Lower lobe of right lung (tissue), 2 donors: ENCODE data around the gene OR51A2. TPM values are rescaled to one million over a fixed set of nuclear protein-coding genes. Genes with fewer than 3 reads are reported as not detected.

ENCODE experiments used
- ATAC-seq, 2 donors: fragments of 200-7000 bp; cut with Tn5 transposase; one replicate each; pipeline ENCODE4 v1.9.1; 2020 to 2022; ENCODE audit warnings: mild to moderate bottlenecking in 2 of 2, moderate library complexity in 2 of 2
- DNase-seq: peaks from one replicate; pipeline ENCODE4 v3.0.0-alpha.2; 2020
- H3K27ac ChIP-seq: fragments of 200-600 bp; one replicate; pipeline ENCODE4 v1.8.0; 2022
- H3K27me3 ChIP-seq: fragments of 200-600 bp; one replicate; pipeline ENCODE4 v1.8.0; 2022; ENCODE audit warnings: low read depth
- H3K36me3 ChIP-seq: fragments of 200-600 bp; one replicate; pipeline ENCODE4 v1.8.0; 2022; ENCODE audit warnings: mild to moderate bottlenecking
- H3K4me1 ChIP-seq: fragments of 200-600 bp; one replicate; pipeline ENCODE4 v1.8.0; 2022
- H3K4me3 ChIP-seq: fragments of 200-600 bp; one replicate; pipeline ENCODE4 v1.8.0; 2022; ENCODE audit warnings: mild to moderate bottlenecking
- H3K9me3 ChIP-seq: fragments of 200-600 bp; one replicate; pipeline ENCODE4 v1.8.0; 2022
- CTCF ChIP-seq: fragments of 200-600 bp; IDR thresholded peaks from one replicate; pipeline ENCODE4 v1.8.0; 2022; ENCODE audit warnings: antibody characterized with exemption, mild to moderate bottlenecking
- intact Hi-C: fragments of 100-400 bp; cut with DNase I; formaldehyde crosslinking; loops from one replicate; pipeline ENCODE4 v1.11.0; 2022
- total RNA-seq: library from RNA; stranded (reverse); fragmentation: NEBNext Ultra II Directional; extraction: Animal tissue kit (Norgen Biotek cat#: 25700); gene quantifications from one replicate; pipeline ENCODE4 v1.2.1, GENCODE V29; 2021
- donor health status: DM: no; HTN: yes; CAD: no; lungs with severe emphysema.

Gene OR51A2
- total RNA-seq, 1 donor from 2014 or later = not detected

GRCh38 chr11:4947505-4947904, 8.0 kb downstream of the OR51A2 start, which contains the start of gene OR51A4:
TSS of gene OR51A4 (minus strand) at chr11:4947605. CDS start at chr11:4947100, 505 bp downstream.
- ATAC-seq = no peak

DNA sequence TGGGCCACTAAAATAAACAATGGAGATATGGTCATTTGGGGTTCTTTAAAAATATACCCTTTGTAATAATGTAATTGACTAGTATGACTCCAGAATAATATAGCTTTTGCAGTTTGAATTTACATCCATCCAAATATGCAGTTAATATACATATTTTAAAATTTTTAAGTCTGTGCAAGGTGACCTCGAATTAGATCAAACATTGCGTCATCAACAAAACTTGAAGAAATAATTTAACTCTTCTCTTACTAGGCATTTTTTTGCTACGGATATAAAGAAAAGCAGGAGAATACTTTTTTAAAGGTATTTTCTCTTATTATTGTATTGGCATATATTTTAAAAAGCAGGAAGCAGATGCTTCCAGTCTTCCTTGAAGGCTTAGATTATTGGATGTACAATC, 18.8 kb downstream of the OR51A2 start:
- intact Hi-C loops = no loop called here
- ATAC-seq (no peak), DNase-seq (no peak)
- TF ChIP-seq CTCF = no peak
- H3K36me3 ChIP-seq = no peaks in the 10 kb centered on the region
- H3K4me1 ChIP-seq = no peaks in the 10 kb centered on the region
- no peak overlapping the region for H3K4me3 ChIP-seq
- no peaks in the 10 kb centered on the region for H3K9me3 ChIP-seq
- H3K27me3 ChIP-seq = no peaks in the 10 kb centered on the region
- H3K27ac ChIP-seq = no peak overlapping the region

More at GRCh38 chr11:4947505-4947904, 8.0 kb downstream of the OR51A2 start, which contains the start of gene OR51A4:
- Histone ChIP-seq H3K4me3 (no peak within 1 kb of the TSS), H3K9me3 (no peaks in the 10 kb centered on the region), H3K36me3 (no peaks in the 10 kb centered on the region), H3K27me3 (no peaks in the 10 kb centered on the region), H3K27ac (no peak within 1 kb of the TSS), H3K4me1 (no peaks in the 10 kb centered on the region)
- intact Hi-C loops = no loop called here
- no peak for TF ChIP-seq CTCF
- DNase-seq = no peak

GRCh38 chr11:4932751-4933150, 22.8 kb downstream of the OR51A2 start:
- no peak for ATAC-seq
- Histone ChIP-seq H3K4me3 (no peak overlapping the region), H3K27ac (no peak overlapping the region), H3K9me3 (no peaks in the 10 kb centered on the region), H3K4me1 (no peaks in the 10 kb centered on the region), H3K36me3 (no peaks in the 10 kb centered on the region), H3K27me3 (no peaks in the 10 kb centered on the region)
- no peak for DNase-seq
- intact Hi-C loops = no loop called here
- no peak for TF ChIP-seq CTCF

DNA sequence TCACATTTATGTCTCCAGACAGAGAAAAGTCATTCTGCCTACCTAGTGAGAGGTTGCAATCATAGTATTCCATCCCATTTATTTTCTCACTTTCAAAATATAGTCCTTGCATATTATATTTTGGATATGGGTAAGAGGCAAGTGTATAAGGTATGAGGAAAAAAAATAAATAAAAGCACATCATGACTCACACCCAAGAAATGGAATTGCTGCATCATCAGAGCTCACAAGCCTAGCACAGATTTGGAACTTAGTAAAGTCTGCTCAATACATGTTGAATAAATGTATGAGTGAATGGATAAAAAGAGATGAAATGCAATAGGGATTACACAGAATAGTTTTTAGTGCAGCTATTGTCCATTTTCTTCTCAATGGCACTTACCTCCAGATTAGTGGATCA, 28.9 kb downstream of the OR51A2 start:
- no peak for TF ChIP-seq CTCF
- H3K9me3 ChIP-seq = no peaks in the 10 kb centered on the region
- intact Hi-C loops = no loop called here
- no peaks in the 10 kb centered on the region for H3K36me3 ChIP-seq
- DNase-seq = no peak
- ATAC-seq = no peak
- no peak overlapping the region for H3K27ac ChIP-seq
- no peak overlapping the region for H3K4me3 ChIP-seq
- H3K27me3 ChIP-seq = no peaks in the 10 kb centered on the region
- no peaks in the 10 kb centered on the region for H3K4me1 ChIP-seq

DNA sequence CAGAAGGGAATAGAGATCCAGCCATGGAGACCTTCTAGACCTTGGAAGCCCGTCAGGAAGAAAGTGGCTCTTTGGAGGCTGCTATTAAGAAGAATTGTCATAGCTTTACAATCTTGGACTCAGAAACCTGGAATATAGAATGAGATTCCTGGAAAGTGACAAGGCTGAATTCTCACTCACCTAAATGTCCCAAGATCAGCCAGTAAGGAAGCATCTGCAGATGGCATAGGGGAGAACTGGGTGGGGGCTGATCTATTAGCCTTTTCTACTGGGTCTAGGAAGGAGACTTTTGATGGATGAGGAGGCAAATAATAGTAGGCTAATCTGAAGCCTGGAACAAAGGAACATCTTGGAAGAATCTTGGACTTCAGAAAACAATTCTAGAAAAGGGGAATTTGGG, 31.3 kb downstream of the OR51A2 start, which contains the start of gene OR51G1:
OR51G1 (minus strand) TSS at position 101 of the 400 bp plus-strand sequence; CDS start at position 101, 0 bp downstream.
- no peaks in the 10 kb centered on the region for H3K36me3 ChIP-seq
- H3K4me1 ChIP-seq = no peaks in the 10 kb centered on the region
- intact Hi-C loops = no loop called here

More for the DNA sequence above, 31.3 kb downstream of the OR51A2 start, which contains the start of gene OR51G1:
- no peak for TF ChIP-seq CTCF
- Histone ChIP-seq H3K27ac (no peak within 1 kb of the TSS), H3K9me3 (no peaks in the 10 kb centered on the region), H3K4me3 (no peak within 1 kb of the TSS), H3K27me3 (no peaks in the 10 kb centered on the region)
- DNase-seq (no peak), ATAC-seq (no peak)
